HCT116 (cell line): ENCODE measurements around the gene COPS8. TPM values are rescaled to one million over a fixed set of nuclear protein-coding genes. Genes with fewer than 3 reads are reported as not detected.

ENCODE experiments used
- ATAC-seq: fragments of 200-7000 bp; cut with Tn5 transposase; 2 replicates; pipeline ENCODE4 v1.9.1; 2020; ENCODE audit warnings: mild to moderate bottlenecking, moderate library complexity
- BruUV-seq: library from RNA; stranded (reverse); fragments of 400-500 nt; replicated peaks from 2 replicates; lab custom pipeline; 2021; lab: Mats Ljungman, UMichigan
- CTCF ChIA-PET: fragments of 300-600 bp; sonication (Branson Sonifier 250); formaldehyde crosslinking; loops from one replicate; lab custom pipeline; 2021; ENCODE audit warnings: antibody characterized with exemption; lab: Charles Lee
- POLR2A ChIA-PET: fragments of 300-600, 350-600 bp; sonication (Branson Sonifier 250); formaldehyde crosslinking; loops from one replicate; lab custom pipeline; 2021; ENCODE audit warnings: antibody characterized with exemption; lab: Charles Lee
- RAD21 ChIA-PET, 2 experiments: fragments of 300-600 bp; sonication (Branson Sonifier 250); formaldehyde crosslinking; loops; one replicate each; lab custom pipeline; 2023; ENCODE audit warnings: low total read pairs in 2 of 2; ENCODE audit not compliant: uncharacterized antibody in 2 of 2, unreplicated experiment in 2 of 2, low non-redundant PET in 1 of 2; lab: Charles Lee
- DNase-seq: peaks from one replicate; pipeline ENCODE4 v3.0.0-alpha.2; 2010; ENCODE audit warnings: low read depth, low spot score
- H2AFZ ChIP-seq: fragments of 200-600 bp; shearing (Covaris generic), sonication (generic); 2 replicates; pipeline ENCODE4 v1.6.1; 2017; ENCODE audit warnings: low read depth, mixed run types, mixed read lengths, antibody characterized with exemption, low read length; ENCODE audit not compliant: poor library complexity, severe bottlenecking
- H3K27ac ChIP-seq: 2 replicates; pipeline ENCODE4 v1.5.1; 2012; ENCODE audit warnings: low read depth, low read length
- H3K27me3 ChIP-seq: fragments of 200-600 bp; sonication (generic); 2 replicates; pipeline ENCODE4 v1.6.1; 2016; ENCODE audit warnings: mixed run types, low read length, mixed read lengths; ENCODE audit not compliant: insufficient read depth
- H3K36me3 ChIP-seq, 2 experiments: fragments of 200-500 bp in 1 of 2; fragments of 200-600 bp in 1 of 2; sonication (Bioruptor generic) in 1 of 2; sonication (generic) in 1 of 2; 2 replicates each; pipeline versions ENCODE4 v1.5.1 to v1.6.1; 2014 to 2016; ENCODE audit warnings: low read length in 2 of 2, inconsistent platforms in 1 of 2, mixed read lengths in 1 of 2, mixed run types in 1 of 2; ENCODE audit not compliant: insufficient read depth in 2 of 2, control insufficient read depth in 1 of 2
- H3K4me1 ChIP-seq, 2 experiments: fragments of 200-600 bp in 1 of 2; sonication (generic) in 1 of 2; 2 replicates each; pipeline versions ENCODE4 v1.5.1 to v1.6.1; 2012 to 2017; ENCODE audit warnings: low read length in 2 of 2, inconsistent platforms in 1 of 2, mild to moderate bottlenecking in 1 of 2, mixed read lengths in 1 of 2, mixed run types in 1 of 2, moderate library complexity in 1 of 2; ENCODE audit not compliant: insufficient read depth in 2 of 2, control insufficient read depth in 1 of 2
- H3K4me2 ChIP-seq: fragments of 200-600 bp; sonication (generic); 2 replicates; pipeline ENCODE4 v1.6.1; 2017; ENCODE audit warnings: mixed run types, low read length, mixed read lengths
- H3K4me3 ChIP-seq, 2 experiments: fragments of 200-600 bp in 1 of 2; sonication (generic) in 1 of 2; replicated peaks in 1 of 2; 2 replicates each; pipeline ENCODE4 v1.5.1; 2011 to 2016; ENCODE audit warnings: low read length in 2 of 2, control low read depth in 1 of 2, low read depth in 1 of 2, mild to moderate bottlenecking in 1 of 2, mixed read lengths in 1 of 2, mixed run types in 1 of 2
- H3K79me2 ChIP-seq: fragments of 200-600 bp; sonication (generic); 2 replicates; pipeline ENCODE4 v1.6.1; 2017; ENCODE audit warnings: mild to moderate bottlenecking, mixed run types, low read length, moderate library complexity, mixed read lengths; ENCODE audit not compliant: insufficient read depth
- H3K9ac ChIP-seq: fragments of 200-600 bp; sonication (generic); 2 replicates; pipeline ENCODE4 v1.6.1; 2016; ENCODE audit warnings: low read length, mixed read lengths
- H3K9me2 ChIP-seq: fragments of 200-600 bp; sonication (generic), shearing (Covaris generic); 2 replicates; pipeline ENCODE4 v1.6.1; 2017; ENCODE audit warnings: mixed run types, mild to moderate bottlenecking, moderate library complexity; ENCODE audit not compliant: insufficient read depth
- H3K9me3 ChIP-seq, 2 experiments: fragments of 200-500 bp in 1 of 2; fragments of 200-600 bp in 1 of 2; sonication (Bioruptor generic) in 1 of 2; sonication (generic) in 1 of 2; 2 replicates each; pipeline ENCODE4 v1.6.1; 2014 to 2017; ENCODE audit warnings: low read length in 2 of 2, mixed read lengths in 2 of 2, inconsistent platforms in 1 of 2, low read depth in 1 of 2, mild to moderate bottlenecking in 1 of 2, mixed run types in 1 of 2, moderate library complexity in 1 of 2; ENCODE audit not compliant: control insufficient read depth in 1 of 2, insufficient read depth in 1 of 2
- H4K20me1 ChIP-seq: fragments of 200-600 bp; sonication (generic), shearing (Covaris generic); 2 replicates; pipeline ENCODE4 v1.6.1; 2017; ENCODE audit warnings: mixed run types, mild to moderate bottlenecking, moderate library complexity; ENCODE audit not compliant: insufficient read depth
- ATF3 ChIP-seq: IDR thresholded peaks from 2 replicates; pipeline ENCODE4 v1.6.1; 2012
- CEBPB ChIP-seq: IDR thresholded peaks from 2 replicates; pipeline ENCODE4 v1.6.1; 2012; ENCODE audit warnings: low read depth
- CTCF ChIP-seq, 3 experiments: fragments of 200-600 bp in 1 of 3; sonication (generic) in 1 of 3; IDR thresholded peaks in 2 of 3; conservative IDR thresholded peaks in 1 of 3; 2 replicates each; pipeline ENCODE4 v1.5.1; 2012 to 2017; ENCODE audit warnings: low read depth in 2 of 3, low read length in 2 of 3, antibody characterized with exemption in 1 of 3, borderline replicate concordance in 1 of 3, control low read depth in 1 of 3, mild to moderate bottlenecking in 1 of 3, mixed read lengths in 1 of 3, mixed run types in 1 of 3, moderate library complexity in 1 of 3; ENCODE audit not compliant: insufficient read depth in 1 of 3
- EZH2 ChIP-seq: fragments of 200-600 bp; sonication (generic); IDR thresholded peaks from 2 replicates; pipeline ENCODE4 v1.6.1; 2017; ENCODE audit warnings: antibody characterized with exemption, mixed run types
- FOSL1 ChIP-seq: IDR thresholded peaks from 2 replicates; pipeline ENCODE4 v1.6.1; 2012; ENCODE audit warnings: low read depth
- JUND ChIP-seq: IDR thresholded peaks from 2 replicates; pipeline ENCODE4 v1.6.1; 2012
- MAX ChIP-seq: IDR thresholded peaks from 2 replicates; pipeline ENCODE4 v1.6.1; 2012
- POLR2A ChIP-seq: IDR thresholded peaks from 2 replicates; pipeline ENCODE4 v1.7.0; 2011; ENCODE audit warnings: borderline replicate concordance; ENCODE audit not compliant: insufficient read depth, insufficient read length; ENCODE audit errors: extremely low read depth
- REST ChIP-seq: IDR thresholded peaks from 2 replicates; pipeline ENCODE4 v1.6.1; 2012; ENCODE audit warnings: low read depth
- ZBTB33 ChIP-seq: IDR thresholded peaks from 2 replicates; pipeline ENCODE4 v1.6.1; 2011; ENCODE audit warnings: mild to moderate bottlenecking, low read length, moderate library complexity; ENCODE audit not compliant: insufficient replicate concordance; ENCODE audit errors: extremely low read depth
- intact Hi-C: fragments of 100-400 bp; cut with micrococcal nuclease; formaldehyde crosslinking; loops from 2 replicates; pipeline ENCODE4 v1.10.0; 2022
- total RNA-seq: library from RNA; stranded (reverse); gene quantifications from one replicate; pipeline ENCODE4 v1.2.1, GENCODE V29; 2021; ENCODE audit not compliant: unreplicated experiment

The COPS8 gene
- total RNA-seq, 1 experiment from 2014 or later, result 42.2 TPM

- no peak overlapping the region for H3K27ac ChIP-seq
- TF ChIP-seq ATF3 (no peak), CEBPB (no peak), REST (no peak), MAX (no peak), POLR2A (no peak), FOSL1 (no peak), ZBTB33 (no peak), EZH2 (no peak), JUND (no peak), CTCF (IDR thresholded peaks at IDR 0.05 in 2 of 3, conservative IDR thresholded peaks at IDR 0.05 in 1 of 3; ENCODE audit: borderline replicate concordance in 1 of 3, insufficient read depth in 1 of 3, low read depth in 2 of 3, low read length in 2 of 3) (no peak)
- DNase-seq (no peak), ATAC-seq (no peak)
- intact Hi-C loops, result no loop called here
- no peaks in the 10 kb centered on the region for H3K9me3 ChIP-seq
- no peaks in the 10 kb centered on the region for H3K4me1 ChIP-seq
- no peaks in the 10 kb centered on the region for H4K20me1 ChIP-seq
- H3K4me2 ChIP-seq, result no peak overlapping the region
- ChIA-PET RAD21 (no interaction called here), POLR2A (no interaction called here), CTCF (no interaction called here)
- no TSS peak for BruUV-seq
- H3K9me2 ChIP-seq, result peaks cover 2% of the 10 kb centered on the region; the same call in 1 of the 2 replicates
- H2AFZ ChIP-seq, result no peak overlapping the region
- no peaks in the 10 kb centered on the region for H3K36me3 ChIP-seq
- H3K9ac ChIP-seq, result no peak overlapping the region
- no peaks in the 10 kb centered on the region for H3K27me3 ChIP-seq
- H3K79me2 ChIP-seq, result no peaks in the 10 kb centered on the region
- no peak overlapping the region for H3K4me3 ChIP-seq
These were observed 27.5 kb downstream of the COPS8 start for GRCh38 chr2:237113026-237113795.
